OCI-LY7 (cell line): ENCODE results near the gene STARD3. TPM values are rescaled to one million over a fixed set of nuclear protein-coding genes. Genes with fewer than 3 reads are reported as not detected.
"Not testable (repeated sequence)": the region's sequence is repeated elsewhere in the genome, so short reads cannot be mapped to it uniquely, and the experiment has no call there.

ENCODE experiments used
- BruUV-seq: library from RNA; stranded (reverse); fragments of 400-500 nt; replicated peaks from 2 replicates; lab custom pipeline; 2021; lab: Mats Ljungman, UMichigan
- CTCF ChIA-PET: fragments of 300-600 bp; sonication (Branson Sonifier 250); formaldehyde crosslinking; loops from one replicate; lab custom pipeline; 2022; ENCODE audit warnings: antibody characterized with exemption; ENCODE audit not compliant: unreplicated experiment; lab: Charles Lee
- POLR2A ChIA-PET: fragments of 300-600 bp; sonication (Branson Sonifier 250); formaldehyde crosslinking; loops from one replicate; lab custom pipeline; 2022; ENCODE audit warnings: antibody characterized with exemption; lab: Charles Lee
- DNase-seq: peaks from one replicate; pipeline ENCODE4 v3.0.0-alpha.2; 2015; ENCODE audit warnings: low spot score
- H2AFZ ChIP-seq: fragments of 200-600 bp; sonication (generic), shearing (Covaris generic); 2 replicates; pipeline ENCODE4 v1.6.1; 2014; ENCODE audit warnings: mild to moderate bottlenecking, antibody characterized with exemption, low read length, moderate library complexity
- H3K27ac ChIP-seq: fragments of 200-600 bp; sonication (generic); 2 replicates; pipeline ENCODE4 v1.5.1; 2014; ENCODE audit warnings: mixed run types, low read depth, mild to moderate bottlenecking, moderate library complexity, low read length, inconsistent platforms; ENCODE audit not compliant: poor library complexity, severe bottlenecking
- H3K36me3 ChIP-seq: fragments of 200-600 bp; sonication (generic); 2 replicates; pipeline ENCODE4 v1.6.1; 2014; ENCODE audit warnings: mild to moderate bottlenecking, antibody characterized with exemption, low read length, moderate library complexity, mixed read lengths; ENCODE audit not compliant: insufficient read depth
- H3K4me1 ChIP-seq: fragments of 200-600 bp; sonication (generic); 2 replicates; pipeline ENCODE4 v1.5.1; 2014; ENCODE audit warnings: mild to moderate bottlenecking, low read length; ENCODE audit not compliant: insufficient read depth, poor library complexity, severe bottlenecking
- H3K4me2 ChIP-seq: fragments of 200-600 bp; sonication (generic); 2 replicates; pipeline ENCODE4 v1.6.1; 2014; ENCODE audit warnings: mild to moderate bottlenecking, low read length
- H3K4me3 ChIP-seq: fragments of 200-600 bp; sonication (generic); 2 replicates; pipeline ENCODE4 v1.5.1; 2014; ENCODE audit warnings: mild to moderate bottlenecking, low read depth, low read length; ENCODE audit not compliant: poor library complexity, severe bottlenecking
- H3K79me2 ChIP-seq: fragments of 200-600 bp; sonication (generic); 2 replicates; pipeline ENCODE4 v1.6.1; 2016; ENCODE audit warnings: low read depth, mild to moderate bottlenecking, low read length, moderate library complexity, mixed read lengths; ENCODE audit not compliant: insufficient read depth
- H3K9me2 ChIP-seq: fragments of 200-600 bp; sonication (generic); 2 replicates; pipeline ENCODE4 v1.6.1; 2016; ENCODE audit warnings: mild to moderate bottlenecking, low read length, mixed read lengths; ENCODE audit not compliant: insufficient read depth
- H3K9me3 ChIP-seq: fragments of 200-600 bp; sonication (generic); 2 replicates; pipeline ENCODE4 v1.6.1; 2014; ENCODE audit warnings: mild to moderate bottlenecking, mixed run types, low read length, mixed read lengths
- H4K20me1 ChIP-seq: fragments of 200-600 bp; sonication (generic); 2 replicates; pipeline ENCODE4 v1.6.1; 2014; ENCODE audit warnings: mild to moderate bottlenecking, antibody characterized with exemption, low read length, moderate library complexity, mixed read lengths; ENCODE audit not compliant: insufficient read depth
- CTCF ChIP-seq: fragments of 200-600 bp; sonication (generic); conservative IDR thresholded peaks from 2 replicates; pipeline ENCODE4 v1.5.1; 2014; ENCODE audit warnings: mild to moderate bottlenecking, antibody characterized with exemption, low read length, moderate library complexity, mixed read lengths
- EZH2phosphoT487 ChIP-seq: fragments of 200-600 bp; sonication (generic); IDR thresholded peaks from 2 replicates; pipeline ENCODE4 v1.6.1; 2018; ENCODE audit warnings: low read depth, borderline replicate concordance, mild to moderate bottlenecking, mixed run types, antibody characterized with exemption, low read length, moderate library complexity, mixed read lengths
- intact Hi-C: fragments of 100-400 bp; cut with micrococcal nuclease; formaldehyde crosslinking; loops from one replicate; pipeline ENCODE4 v1.10.0; 2022; ENCODE audit not compliant: unreplicated experiment
- total RNA-seq, 2 experiments: library from RNA; depleted of rRNA in 1 of 2; stranded (reverse); fragments of >200 nt in 1 of 2; shearing (Covaris generic) in 1 of 2; gene quantifications; 2 replicates each; pipeline ENCODE4 v1.2.3, GENCODE V29; 2014 to 2022

STARD3 gene
- total RNA-seq, 2 experiments from 2014 or later, result 36.5 to 54.2 TPM

- no peak for DNase-seq
- Histone ChIP-seq H3K4me1 (no peaks in the 10 kb centered on the region), H3K4me3 (no peak overlapping the region), H3K36me3 (no peaks in the 10 kb centered on the region), H3K9me3 (no peaks in the 10 kb centered on the region), H2AFZ (no peak overlapping the region), H3K4me2 (no peak overlapping the region), H3K9me2 (no peaks in the 10 kb centered on the region), H3K27ac (no peak overlapping the region), H4K20me1 (no peaks in the 10 kb centered on the region), H3K79me2 (no peaks in the 10 kb centered on the region)
- BruUV-seq, result no TSS peak
- CTCF ChIA-PET, result no interaction called here
- no peak for TF ChIP-seq EZH2phosphoT487
- TF ChIP-seq CTCF, result no peak
- POLR2A ChIA-PET, result no interaction called here
- intact Hi-C loops, result no loop called here
Observed at GRCh38 chr17:39696731-39697130, 59.8 kb downstream of the STARD3 start.

GRCh38 chr17:39697961-39698360, 61.0 kb downstream of the STARD3 start:
- TF ChIP-seq CTCF, result no peak
- no peak for TF ChIP-seq EZH2phosphoT487
- Histone ChIP-seq H3K9me2 (no peaks in the 10 kb centered on the region), H3K4me2 (no peak overlapping the region), H4K20me1 (no peaks in the 10 kb centered on the region), H3K4me1 (no peaks in the 10 kb centered on the region), H3K27ac (no peak overlapping the region), H3K36me3 (no peaks in the 10 kb centered on the region), H3K79me2 (no peaks in the 10 kb centered on the region), H2AFZ (no peak overlapping the region), H3K9me3 (no peaks in the 10 kb centered on the region), H3K4me3 (no peak overlapping the region)
- BruUV-seq, result no TSS peak
- POLR2A ChIA-PET, result interaction anchor here (0.7 kb wide), 1 partner anchor 10 kb away, joined by 3 read pairs; no protein-coding TSS in a partner anchor
- intact Hi-C loops, result no loop called here
- CTCF ChIA-PET, result no interaction called here
- DNase-seq, result no peak

GRCh38 chr17:39699157-39699817, 62.3 kb downstream of the STARD3 start:
- POLR2A ChIA-PET, H3K36me3 ChIP-seq, H3K4me3 ChIP-seq, H3K79me2 ChIP-seq, H3K9me3 ChIP-seq, H4K20me1 ChIP-seq, H3K4me1 ChIP-seq, H3K4me2 ChIP-seq, intact Hi-C loops, H2AFZ ChIP-seq, H3K9me2 ChIP-seq, DNase-seq, BruUV-seq, CTCF ChIA-PET, H3K27ac ChIP-seq: not testable (repeated sequence)
